ENCODE data around the gene SUSD2. TPM values are rescaled to one million over a fixed set of nuclear protein-coding genes. Genes with fewer than 3 reads are reported as not detected.

SUSD2 gene
- polyA plus RNA-seq, 1 experiment: 0.63 TPM

DNA sequence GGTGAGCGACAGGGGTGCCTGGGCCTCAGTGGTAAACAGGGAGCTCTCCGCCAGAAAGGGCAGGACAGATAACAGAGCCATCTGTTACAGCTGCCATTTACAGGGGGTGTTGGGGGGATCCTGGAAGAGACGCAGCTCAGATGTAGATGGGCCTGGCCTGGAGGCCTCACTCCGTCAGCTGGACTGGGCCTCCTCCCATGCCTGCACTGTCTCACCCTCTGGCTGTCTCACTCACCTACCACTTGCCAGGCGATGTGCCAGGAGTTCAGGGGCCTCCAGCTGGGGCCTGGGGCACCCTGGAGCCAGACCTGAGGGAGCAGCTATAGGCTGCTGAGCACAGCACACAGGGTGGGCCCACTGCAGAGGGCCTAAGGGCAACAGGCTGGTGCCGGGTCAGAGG lies 16.3 kb upstream of the SUSD2 start:
- CTCF ChIA-PET: interaction anchor here (0.9 to 3.4 kb wide), 5 partner anchors 9 to 102 kb away, joined by 3 to 26 read pairs (median 3); no protein-coding TSS in a partner anchor

DNA sequence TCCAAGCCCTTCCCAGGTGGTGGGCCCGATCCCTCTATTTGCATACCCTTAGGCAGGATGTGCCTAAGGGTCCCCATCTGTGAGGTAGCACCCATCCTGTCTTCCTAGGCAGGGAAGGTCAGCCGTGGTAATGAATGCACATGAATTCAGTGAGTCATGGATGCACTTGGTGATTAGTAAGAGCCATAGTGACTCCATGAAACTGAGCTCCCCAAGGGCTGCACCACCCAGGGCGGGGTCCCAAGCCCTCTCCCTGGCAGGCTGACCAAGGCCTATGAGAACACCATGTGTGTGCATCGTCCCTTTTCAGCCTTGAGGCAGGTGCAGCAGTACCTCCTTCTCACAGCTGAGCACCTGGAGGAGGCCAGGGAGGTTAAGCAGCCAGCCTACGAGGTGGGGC lies 15.6 kb upstream of the SUSD2 start:
- no peaks in the 10 kb centered on the region for H3K27me3 ChIP-seq (ENCODE audit: control insufficient read depth, insufficient read depth, low read length)
- ChIA-PET CTCF (interaction anchor here (0.9 to 3.4 kb wide), 3 partner anchors 9 to 58 kb away, joined by 3 to 26 read pairs (median 23); no protein-coding TSS in a partner anchor), POLR2A (interaction anchor here (0.6 kb wide), 1 partner anchor 10 kb away, joined by 3 read pairs; no protein-coding TSS in a partner anchor)
- no peak overlapping the region for H3K27ac ChIP-seq (ENCODE audit: low read depth, low read length)
- no peak overlapping the region for H3K4me3 ChIP-seq (ENCODE audit: low read depth, low read length)
- no peak for DNase-seq (ENCODE audit: low read depth, low spot score)
- no peaks in the 10 kb centered on the region; the same call in 1 of the 2 replicates for H3K9me3 ChIP-seq (ENCODE audit: control insufficient read depth, insufficient read depth, low read length)
- TF ChIP-seq, protein P1, sequence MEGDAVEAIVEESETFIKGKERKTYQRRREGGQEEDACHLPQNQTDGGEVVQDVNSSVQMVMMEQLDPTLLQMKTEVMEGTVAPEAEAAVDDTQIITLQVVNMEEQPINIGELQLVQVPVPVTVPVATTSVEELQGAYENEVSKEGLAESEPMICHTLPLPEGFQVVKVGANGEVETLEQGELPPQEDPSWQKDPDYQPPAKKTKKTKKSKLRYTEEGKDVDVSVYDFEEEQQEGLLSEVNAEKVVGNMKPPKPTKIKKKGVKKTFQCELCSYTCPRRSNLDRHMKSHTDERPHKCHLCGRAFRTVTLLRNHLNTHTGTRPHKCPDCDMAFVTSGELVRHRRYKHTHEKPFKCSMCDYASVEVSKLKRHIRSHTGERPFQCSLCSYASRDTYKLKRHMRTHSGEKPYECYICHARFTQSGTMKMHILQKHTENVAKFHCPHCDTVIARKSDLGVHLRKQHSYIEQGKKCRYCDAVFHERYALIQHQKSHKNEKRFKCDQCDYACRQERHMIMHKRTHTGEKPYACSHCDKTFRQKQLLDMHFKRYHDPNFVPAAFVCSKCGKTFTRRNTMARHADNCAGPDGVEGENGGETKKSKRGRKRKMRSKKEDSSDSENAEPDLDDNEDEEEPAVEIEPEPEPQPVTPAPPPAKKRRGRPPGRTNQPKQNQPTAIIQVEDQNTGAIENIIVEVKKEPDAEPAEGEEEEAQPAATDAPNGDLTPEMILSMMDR (IDR thresholded peaks at IDR 0.05; ENCODE audit: low read depth, low read length): no peak

More for the DNA sequence above, 16.3 kb upstream of the SUSD2 start:
- DNase-seq (ENCODE audit: low read depth, low spot score): no peak
- POLR2A ChIA-PET: interaction anchor here (0.5 to 1.0 kb wide), 3 partner anchors 8 to 390 kb away, joined by 3 to 4 read pairs (median 3); no protein-coding TSS in a partner anchor
- Histone ChIP-seq H3K27me3 (ENCODE audit: control insufficient read depth, insufficient read depth, low read length) (no peaks in the 10 kb centered on the region), H3K9me3 (ENCODE audit: control insufficient read depth, insufficient read depth, low read length) (no peaks in the 10 kb centered on the region; the same call in 1 of the 2 replicates), H3K27ac (ENCODE audit: low read depth, low read length) (no peak overlapping the region), H3K4me3 (ENCODE audit: low read depth, low read length) (no peak overlapping the region)
- TF ChIP-seq, protein P1 (IDR thresholded peaks at IDR 0.05; ENCODE audit: low read depth, low read length): no peak

DNA sequence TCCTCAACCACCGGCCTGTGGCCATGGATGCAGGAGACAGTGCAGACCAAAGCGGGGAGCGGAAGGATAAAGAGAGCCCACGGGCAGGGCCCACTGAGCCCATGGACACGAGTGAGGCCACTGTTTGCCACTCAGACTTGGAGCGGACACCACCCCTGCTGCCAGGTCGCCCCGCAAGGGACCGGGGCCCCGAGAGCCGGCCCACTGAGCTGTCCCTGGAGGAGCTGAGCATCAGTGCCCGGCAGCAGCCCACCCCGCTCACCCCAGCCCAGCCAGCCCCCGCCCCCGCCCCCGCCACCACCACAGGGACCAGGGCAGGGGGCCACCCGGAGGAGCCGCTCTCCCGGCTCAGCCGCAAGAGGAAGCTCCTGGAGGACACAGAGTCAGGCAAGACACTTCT lies 14.5 kb upstream of the SUSD2 start:
- no peaks in the 10 kb centered on the region; the same call in 1 of the 2 replicates for H3K9me3 ChIP-seq (ENCODE audit: control insufficient read depth, insufficient read depth, low read length)
- no peaks in the 10 kb centered on the region for H3K27me3 ChIP-seq (ENCODE audit: control insufficient read depth, insufficient read depth, low read length)
- ChIA-PET CTCF (interaction anchor here (1.7 to 3.4 kb wide), 2 partner anchors 9 to 10 kb away, joined by 8 to 26 read pairs; no protein-coding TSS in a partner anchor), POLR2A (no interaction called here)
- no peak for DNase-seq (ENCODE audit: low read depth, low spot score)
- no peak overlapping the region for H3K4me3 ChIP-seq (ENCODE audit: low read depth, low read length)
- H3K27ac ChIP-seq (ENCODE audit: low read depth, low read length): no peak overlapping the region
- TF ChIP-seq, protein P1 (IDR thresholded peaks at IDR 0.05; ENCODE audit: low read depth, low read length): no peak

DNA sequence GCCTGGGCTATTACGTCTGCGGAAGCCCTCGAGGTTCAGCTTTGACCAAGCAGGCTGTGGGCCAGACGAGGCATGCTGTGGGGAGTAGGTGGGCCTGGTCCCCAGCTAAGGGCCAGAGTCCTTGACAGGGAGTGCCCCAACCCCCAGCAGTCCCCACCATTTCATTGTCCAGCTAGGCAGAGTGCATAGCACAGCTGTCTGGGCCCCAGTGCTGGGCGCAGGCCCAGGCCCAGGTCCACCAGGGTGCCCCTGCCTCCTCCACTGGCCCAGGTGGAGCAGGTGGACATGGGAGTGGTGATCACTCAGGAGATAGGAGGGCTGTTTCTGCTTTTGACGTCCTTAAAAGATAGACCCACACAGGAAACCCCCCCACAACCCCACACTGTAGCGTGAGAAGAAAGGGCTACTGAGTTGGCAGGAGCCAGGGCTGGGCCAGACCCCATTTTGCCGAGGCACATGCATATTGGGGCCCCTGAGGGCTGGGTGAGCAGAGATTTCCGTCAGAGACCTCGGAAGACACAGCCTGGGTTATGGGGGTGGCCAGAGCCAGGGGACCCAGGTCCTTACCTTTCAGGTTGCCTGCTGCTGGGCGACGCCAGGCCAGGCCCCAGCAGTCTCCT lies 11.7 kb upstream of the SUSD2 start:
- DNase-seq (ENCODE audit: low read depth, low spot score): no peak
- H3K27me3 ChIP-seq (ENCODE audit: control insufficient read depth, insufficient read depth, low read length): no peaks in the 10 kb centered on the region
- H3K4me3 ChIP-seq (ENCODE audit: low read depth, low read length): no peak overlapping the region
- no peaks in the 10 kb centered on the region; the same call in 1 of the 2 replicates for H3K9me3 ChIP-seq (ENCODE audit: control insufficient read depth, insufficient read depth, low read length)
- CTCF ChIA-PET: interaction anchor here (1.4 kb wide), 1 partner anchor 12 kb away, joined by 4 read pairs; no protein-coding TSS in a partner anchor
- TF ChIP-seq, protein P1 (IDR thresholded peaks at IDR 0.05; ENCODE audit: low read depth, low read length): no peak
- H3K27ac ChIP-seq (ENCODE audit: low read depth, low read length): peak overlapping the region; percentile 2
- POLR2A ChIA-PET: no interaction called here

DNA sequence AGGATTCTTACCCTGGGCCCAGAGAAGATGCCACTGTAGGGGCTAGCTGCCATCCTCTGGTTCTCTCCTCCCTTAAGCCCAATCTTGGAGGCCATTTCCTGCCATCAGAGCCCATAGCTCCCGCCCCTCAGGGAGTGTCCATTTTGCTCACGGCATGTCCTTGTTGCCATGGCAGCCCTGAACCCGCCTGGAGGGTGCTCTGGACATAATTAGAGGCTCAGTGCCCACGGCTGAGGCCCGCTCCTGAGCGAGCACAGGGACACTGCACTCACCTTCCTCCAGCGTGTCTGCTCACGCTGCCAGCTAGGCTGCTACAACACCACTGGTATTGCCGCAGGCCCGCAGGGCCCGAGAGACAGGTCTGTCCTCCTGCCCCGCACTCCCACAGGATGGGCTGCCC lies 11.1 kb upstream of the SUSD2 start:
- Histone ChIP-seq H3K9me3 (ENCODE audit: control insufficient read depth, insufficient read depth, low read length) (no peaks in the 10 kb centered on the region), H3K4me3 (ENCODE audit: low read depth, low read length) (no peak overlapping the region), H3K27me3 (ENCODE audit: control insufficient read depth, insufficient read depth, low read length) (no peaks in the 10 kb centered on the region), H3K27ac (ENCODE audit: low read depth, low read length) (no peak overlapping the region)
- TF ChIP-seq, protein P1 (IDR thresholded peaks at IDR 0.05; ENCODE audit: low read depth, low read length): no peak
- ChIA-PET CTCF (interaction anchor here (1.1 kb wide), 1 partner anchor 13 kb away, joined by 5 read pairs; no protein-coding TSS in a partner anchor), POLR2A (no interaction called here)
- DNase-seq (ENCODE audit: low read depth, low spot score): no peak

All from AG04450 (cell line).